ENCODE results near the gene CAMKK1.

DNA sequence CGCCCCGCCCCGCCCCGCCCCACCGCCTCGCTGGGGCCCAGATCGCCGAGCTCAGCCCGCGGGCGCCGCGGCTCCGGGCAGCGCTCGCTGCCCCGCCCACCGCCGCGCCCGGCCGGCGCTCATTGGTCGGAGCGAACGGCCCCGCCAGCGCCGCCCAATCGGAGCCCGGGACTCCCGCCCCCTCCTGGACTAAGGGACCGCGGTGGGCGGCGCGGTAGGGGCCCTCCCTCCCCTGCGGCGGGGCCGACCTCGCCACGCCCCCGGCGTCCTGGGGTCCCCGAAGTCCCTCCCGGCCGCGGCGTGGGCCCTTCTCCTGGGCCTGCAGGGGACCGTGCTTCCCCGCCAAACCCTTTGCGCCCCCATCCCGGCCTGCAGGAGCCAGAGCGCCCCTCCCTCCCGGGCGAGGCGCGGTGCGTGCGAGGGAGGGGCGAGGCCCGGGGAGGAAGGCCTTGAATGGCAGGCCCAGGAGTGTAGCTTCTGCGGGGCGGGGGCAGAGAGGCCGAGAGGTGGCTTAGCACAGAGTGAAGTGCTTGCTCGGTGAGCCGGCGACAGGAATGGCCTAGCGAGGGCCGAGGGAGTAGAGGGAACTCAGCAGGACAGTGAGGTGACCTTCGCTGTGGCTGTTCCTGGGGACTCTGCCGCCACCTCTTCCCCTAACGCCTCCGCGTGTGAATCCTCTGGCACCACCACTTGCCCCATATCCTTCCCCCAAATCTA, at the start of gene CAMKK1:
- TF ChIP-seq, protein P1, sequence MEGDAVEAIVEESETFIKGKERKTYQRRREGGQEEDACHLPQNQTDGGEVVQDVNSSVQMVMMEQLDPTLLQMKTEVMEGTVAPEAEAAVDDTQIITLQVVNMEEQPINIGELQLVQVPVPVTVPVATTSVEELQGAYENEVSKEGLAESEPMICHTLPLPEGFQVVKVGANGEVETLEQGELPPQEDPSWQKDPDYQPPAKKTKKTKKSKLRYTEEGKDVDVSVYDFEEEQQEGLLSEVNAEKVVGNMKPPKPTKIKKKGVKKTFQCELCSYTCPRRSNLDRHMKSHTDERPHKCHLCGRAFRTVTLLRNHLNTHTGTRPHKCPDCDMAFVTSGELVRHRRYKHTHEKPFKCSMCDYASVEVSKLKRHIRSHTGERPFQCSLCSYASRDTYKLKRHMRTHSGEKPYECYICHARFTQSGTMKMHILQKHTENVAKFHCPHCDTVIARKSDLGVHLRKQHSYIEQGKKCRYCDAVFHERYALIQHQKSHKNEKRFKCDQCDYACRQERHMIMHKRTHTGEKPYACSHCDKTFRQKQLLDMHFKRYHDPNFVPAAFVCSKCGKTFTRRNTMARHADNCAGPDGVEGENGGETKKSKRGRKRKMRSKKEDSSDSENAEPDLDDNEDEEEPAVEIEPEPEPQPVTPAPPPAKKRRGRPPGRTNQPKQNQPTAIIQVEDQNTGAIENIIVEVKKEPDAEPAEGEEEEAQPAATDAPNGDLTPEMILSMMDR (IDR thresholded peaks at IDR 0.05): peak in 2 of 6 experiments; percentile 33
- peak in 2 of 4 donors; percentile 22 to 35 for TF ChIP-seq POLR2A (IDR thresholded peaks at IDR 0.05)

Data from esophagus squamous epithelium (tissue), 4 donors.